NCI-H187 treated with DMSO at 0.1 percent for 48 hours (cell line): Measurements from ENCODE around the gene ZSCAN22.
"Not testable (repeated sequence)": the region's sequence is repeated elsewhere in the genome, so short reads cannot be mapped to it uniquely, and the experiment has no call there.

Experiments used
- DNase-seq: peaks from one replicate; lab custom pipeline; 2025; lab: John Stamatoyannopoulos, UW

The ZSCAN22 gene

GRCh38 chr19:58326914-58327726, at the start of gene ZSCAN22:
TSS of gene ZSCAN22 (plus strand) at chr19:58326994. CDS start at chr19:58334803, 7,809 bp downstream.
- peak; percentile 93 for DNase-seq

GRCh38 chr19:58277197-58277596, 49.6 kb upstream of the ZSCAN22 start:
- no peak for DNase-seq

- no peak for DNase-seq
Observed at GRCh38 chr19:58277748-58278540, 48.9 kb upstream of the ZSCAN22 start.

DNA sequence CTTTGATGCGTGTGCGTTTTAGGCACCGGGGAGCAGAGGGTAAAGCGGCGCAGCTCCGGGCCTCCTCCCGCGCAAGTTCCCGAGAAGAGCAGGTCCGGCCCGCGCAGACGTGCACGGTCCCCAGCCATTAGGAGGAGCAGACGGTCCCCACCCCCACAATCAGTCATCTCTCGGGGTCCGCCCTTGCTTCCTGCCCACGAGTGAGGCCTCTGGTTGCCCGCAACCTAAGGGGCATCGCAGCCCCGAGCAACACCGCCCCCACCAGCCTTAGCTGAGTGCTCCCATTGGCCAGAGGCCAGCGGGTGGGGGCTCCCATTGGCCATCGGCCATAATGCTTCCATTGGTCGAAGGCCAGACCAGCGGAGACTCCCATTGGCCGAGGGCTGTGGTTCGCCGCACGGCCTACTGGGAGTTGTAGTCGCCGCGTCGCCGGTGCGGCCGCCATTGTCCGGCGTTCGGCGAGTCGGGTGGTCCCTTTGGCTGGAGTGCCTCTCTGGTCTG, 48.2 kb upstream of the ZSCAN22 start, which contains the start of gene ZNF8:
TSS of gene ZNF8 (plus strand) at position 415 of the 501 bp plus-strand sequence. CDS start 127 bp downstream, outside the sequence.
- peak; percentile 93 for DNase-seq

GRCh38 chr19:58279042-58279924, 47.5 kb upstream of the ZSCAN22 start:
- no peak for DNase-seq

DNA sequence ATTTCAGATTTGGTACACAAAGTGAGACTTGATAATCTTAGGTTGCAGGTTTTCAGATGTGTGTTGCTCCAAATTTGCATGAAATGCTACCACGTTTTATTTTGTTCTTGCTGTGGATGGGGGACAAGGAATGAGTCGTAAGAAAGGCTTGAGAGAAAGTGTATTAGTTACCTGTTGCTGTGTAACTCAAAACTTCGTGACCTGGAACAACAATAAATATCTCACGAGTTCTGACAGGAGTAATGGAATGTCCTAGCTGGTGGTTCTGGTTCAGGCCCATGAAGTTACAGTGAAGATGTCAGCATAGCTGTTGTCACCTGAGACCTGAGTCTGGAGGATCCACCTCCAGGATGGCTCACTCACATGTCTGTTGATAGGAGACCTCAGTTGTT, 46.9 kb upstream of the ZSCAN22 start:
- no peak for DNase-seq

DNA sequence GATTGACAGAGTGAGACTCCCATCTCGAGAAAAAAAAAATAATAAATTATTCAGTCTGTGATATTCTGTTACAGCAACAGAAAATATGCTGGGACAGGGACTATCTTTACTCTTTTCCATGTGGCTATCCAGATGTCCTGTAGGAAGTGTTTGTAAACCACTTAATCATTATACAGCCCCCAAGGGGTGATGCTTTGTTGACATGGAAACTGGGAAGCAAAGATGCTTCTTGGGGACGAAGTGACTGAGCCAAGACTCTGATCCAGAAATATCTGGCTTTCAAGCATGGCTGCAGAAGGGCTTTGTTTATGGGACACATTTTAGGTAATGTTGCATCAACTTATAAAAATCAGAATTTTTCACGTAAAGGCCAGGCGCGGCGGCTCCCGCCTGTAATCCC, 42.6 kb upstream of the ZSCAN22 start:
- no peak for DNase-seq

GRCh38 chr19:58291943-58292342, 34.9 kb upstream of the ZSCAN22 start:
- no peak for DNase-seq

DNA sequence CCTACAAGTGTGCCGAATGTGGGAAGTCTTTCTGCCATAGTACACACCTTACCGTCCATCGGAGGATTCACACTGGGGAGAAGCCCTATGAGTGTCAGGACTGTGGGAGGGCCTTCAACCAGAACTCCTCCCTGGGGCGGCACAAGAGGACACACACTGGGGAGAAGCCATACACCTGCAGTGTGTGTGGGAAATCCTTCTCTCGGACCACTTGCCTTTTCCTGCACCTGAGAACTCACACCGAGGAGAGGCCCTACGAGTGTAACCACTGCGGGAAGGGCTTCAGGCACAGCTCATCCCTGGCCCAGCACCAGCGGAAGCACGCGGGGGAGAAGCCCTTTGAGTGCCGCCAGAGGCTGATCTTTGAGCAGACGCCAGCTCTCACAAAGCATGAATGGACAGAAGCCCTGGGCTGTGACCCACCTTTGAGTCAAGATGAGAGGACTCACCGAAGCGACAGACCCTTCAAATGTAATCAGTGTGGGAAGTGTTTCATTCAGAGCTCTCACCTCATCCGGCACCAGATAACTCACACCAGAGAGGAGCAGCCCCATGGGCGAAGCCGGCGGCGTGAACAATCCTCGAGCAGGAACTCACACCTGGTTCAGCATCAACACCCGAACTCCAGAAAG, 31.9 kb upstream of the ZSCAN22 start:
- DNase-seq = no peak

- no peak for DNase-seq
Observed at GRCh38 chr19:58296104-58296503, 30.7 kb upstream of the ZSCAN22 start.

DNA sequence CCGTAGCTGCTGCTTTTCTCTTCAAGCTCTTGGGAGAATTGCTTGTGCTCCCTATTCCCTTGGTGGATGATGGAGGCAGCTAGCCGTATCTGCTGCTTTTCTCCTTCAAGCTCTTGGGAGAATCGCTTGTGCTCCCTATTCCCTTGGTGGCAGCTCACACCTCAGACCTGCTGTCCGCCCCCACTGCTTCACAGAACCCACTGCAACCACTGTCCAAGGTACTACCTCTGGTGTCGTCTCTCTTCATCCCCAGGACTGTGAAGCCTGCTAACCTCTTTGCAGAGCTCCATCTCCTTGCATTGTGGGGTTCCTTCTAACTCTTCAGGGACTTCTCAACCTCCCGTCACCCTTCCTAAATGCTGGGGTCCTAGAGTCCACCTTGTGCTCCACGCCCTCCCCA, 26.2 kb upstream of the ZSCAN22 start:
- no peak for DNase-seq

- DNase-seq = no peak
Observed at GRCh38 chr19:58304255-58304654, 22.5 kb upstream of the ZSCAN22 start.

DNA sequence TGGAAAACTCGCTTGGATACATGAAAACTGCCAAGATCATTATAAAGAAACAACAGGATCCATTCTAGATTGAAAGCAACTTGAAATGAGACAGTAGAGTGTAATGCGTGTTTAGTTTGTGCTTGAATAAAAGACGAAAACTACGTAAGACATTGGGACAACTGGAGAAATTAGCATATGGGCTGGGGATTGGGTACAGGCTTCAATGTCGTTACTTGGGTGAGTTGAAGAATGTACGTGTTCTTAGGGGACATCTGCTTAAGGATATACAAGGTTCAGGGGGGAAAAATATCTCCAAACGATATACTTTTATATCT, 22.1 kb upstream of the ZSCAN22 start:
- DNase-seq = no peak

- DNase-seq = peak; percentile 88
Observed at GRCh38 chr19:58305065-58305931, 21.5 kb upstream of the ZSCAN22 start, which contains the start of gene ERVK3-1. TSS of gene ERVK3-1 (plus strand) at chr19:58305377. CDS start at chr19:58312169, 6,792 bp downstream.

DNA sequence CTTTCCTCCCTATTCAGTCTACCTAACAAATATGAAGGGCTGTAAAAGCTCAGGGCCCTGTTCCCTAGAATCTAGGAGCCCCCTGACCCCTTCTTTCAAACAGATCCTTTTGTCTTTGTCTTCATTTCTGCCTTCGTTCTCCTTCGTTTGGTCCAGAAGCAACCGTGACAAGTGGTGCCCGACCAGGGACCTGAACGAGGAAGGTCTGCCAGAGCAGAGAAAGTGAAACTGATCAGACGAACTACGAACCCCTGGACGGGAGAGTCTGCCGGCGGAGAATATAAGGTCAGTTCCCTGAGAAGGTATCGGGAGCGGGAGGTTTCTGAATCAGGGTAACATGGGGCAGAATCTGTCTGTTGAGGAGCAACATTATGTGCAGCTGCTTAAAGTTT, 20.9 kb upstream of the ZSCAN22 start:
- no peak for DNase-seq

DNA sequence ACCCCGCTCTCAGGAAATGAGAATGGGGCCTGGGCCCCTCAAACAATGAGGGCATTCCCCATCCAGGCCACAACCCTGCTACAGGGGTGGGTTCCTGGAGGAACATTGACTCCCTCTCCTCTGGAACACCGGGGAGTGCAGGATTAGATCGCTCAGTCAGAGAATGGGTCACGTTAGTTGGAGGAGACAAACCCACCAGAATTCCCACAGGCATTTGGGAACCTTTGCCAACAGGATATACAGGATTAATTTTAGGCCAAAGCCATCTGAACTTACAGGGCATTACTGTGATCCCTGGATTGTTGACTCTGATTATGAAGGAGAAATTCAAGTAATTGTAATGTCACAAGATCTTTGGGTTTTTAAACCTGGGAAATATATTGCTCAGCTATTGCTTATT, 19.1 kb upstream of the ZSCAN22 start:
- no peak for DNase-seq

GRCh38 chr19:58310685-58311084, 16.1 kb upstream of the ZSCAN22 start:
- not testable (repeated sequence) for DNase-seq

GRCh38 chr19:58311345-58311865, 15.4 kb upstream of the ZSCAN22 start:
- no peak for DNase-seq

- no peak for DNase-seq
Observed at GRCh38 chr19:58315580-58315979, 11.2 kb upstream of the ZSCAN22 start.

- no peak for DNase-seq
Observed at GRCh38 chr19:58317476-58318072, 9.2 kb upstream of the ZSCAN22 start.
